Suprapubic skin (tissue), 4 donors: ENCODE measurements around the gene FSIP2. TPM values are rescaled to one million over a fixed set of nuclear protein-coding genes. Genes with fewer than 3 reads are reported as not detected.

ENCODE experiments used
- DNase-seq, 2 donors: peaks; one replicate each; pipeline ENCODE4 v3.0.0-alpha.2; 2019; ENCODE audit warnings: low spot score in 2 of 2
- H3K27ac ChIP-seq: fragments of 200-600 bp; sonication (generic); one replicate; pipeline ENCODE4 v1.5.1; 2019
- H3K27me3 ChIP-seq: fragments of 200-600 bp; sonication (generic); one replicate; pipeline ENCODE4 v1.5.1; 2019
- H3K36me3 ChIP-seq: fragments of 200-600 bp; sonication (generic); one replicate; pipeline ENCODE4 v1.5.1; 2019
- H3K4me1 ChIP-seq: fragments of 200-600 bp; sonication (generic); one replicate; pipeline ENCODE4 v1.5.1; 2019
- H3K4me3 ChIP-seq: fragments of 200-600 bp; sonication (generic); one replicate; pipeline ENCODE4 v1.5.1; 2019; ENCODE audit warnings: mild to moderate bottlenecking
- H3K9me3 ChIP-seq: fragments of 200-600 bp; sonication (generic); one replicate; pipeline ENCODE4 v1.5.1; 2019
- EP300 ChIP-seq: sonication (generic); formaldehyde crosslinking; IDR thresholded peaks from one replicate; pipeline ENCODE4 v1.6.1; 2017; ENCODE audit warnings: antibody characterized with exemption
- POLR2A ChIP-seq, 2 donors: fragments of 450-650 bp; IDR thresholded peaks; one replicate each; pipeline ENCODE4 v1.6.1; 2017; ENCODE audit warnings: antibody characterized with exemption in 2 of 2, mild to moderate bottlenecking in 2 of 2, moderate library complexity in 2 of 2
- POLR2AphosphoS5 ChIP-seq, 3 donors: sonication (generic); formaldehyde crosslinking; IDR thresholded peaks; one replicate each; pipeline ENCODE4 v1.6.1; 2017; ENCODE audit warnings: antibody characterized with exemption in 3 of 3
- WGBS: methylation state at CpG from one replicate; pipeline ENCODE4 v1.1.5; 2018; 5-methylcytosine and 5-hydroxymethylcytosine counted together
- total RNA-seq, 4 donors: library from RNA; depleted of rRNA; stranded (reverse); fragments of >200 nt; gene quantifications; one replicate each; pipeline ENCODE4 v1.1.0, GENCODE V29; 2016
- TF ChIP-seq, protein P1 (sequence below), 2 donors: fragments of 200-600 bp in 1 of 2; fragments of 450-650 bp in 1 of 2; sonication (generic) in 1 of 2; IDR thresholded peaks; one replicate each; pipeline ENCODE4 v1.5.1; 2016 to 2019; ENCODE audit warnings: antibody characterized with exemption in 2 of 2, mild to moderate bottlenecking in 1 of 2, moderate library complexity in 1 of 2

Gene FSIP2
- total RNA-seq, 4 donors from 2014 or later = 0.83 to 10.1 (median 1.6) TPM

DNA sequence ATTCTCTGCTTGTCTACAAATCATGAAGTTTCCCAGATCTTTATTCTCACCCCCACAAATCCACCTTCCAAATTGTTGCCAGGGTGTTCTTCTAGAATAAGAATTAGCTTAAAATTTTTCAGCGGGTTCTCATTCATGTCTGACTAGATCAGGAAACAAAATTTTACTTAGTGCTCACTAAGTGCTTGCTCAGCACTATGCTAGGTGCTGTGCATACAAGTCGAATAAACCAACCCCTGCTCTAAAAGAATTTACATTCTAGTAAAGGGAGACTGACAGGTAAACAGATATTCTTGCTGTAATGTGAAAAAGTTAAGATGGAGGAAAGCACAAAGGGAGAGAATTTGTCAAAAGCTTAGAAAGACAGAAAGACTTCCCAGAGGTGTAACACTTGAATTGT lies 2.4 kb upstream of the FSIP2 start:
- H3K27ac ChIP-seq = no peak overlapping the region
- H3K36me3 ChIP-seq = no peaks in the 10 kb centered on the region
- H3K4me1 ChIP-seq = no peaks in the 10 kb centered on the region
- TF ChIP-seq EP300 (no peak), POLR2A (IDR thresholded peaks at IDR 0.05) (no peak), POLR2AphosphoS5 (IDR thresholded peaks at IDR 0.05) (no peak)
- TF ChIP-seq, protein P1, sequence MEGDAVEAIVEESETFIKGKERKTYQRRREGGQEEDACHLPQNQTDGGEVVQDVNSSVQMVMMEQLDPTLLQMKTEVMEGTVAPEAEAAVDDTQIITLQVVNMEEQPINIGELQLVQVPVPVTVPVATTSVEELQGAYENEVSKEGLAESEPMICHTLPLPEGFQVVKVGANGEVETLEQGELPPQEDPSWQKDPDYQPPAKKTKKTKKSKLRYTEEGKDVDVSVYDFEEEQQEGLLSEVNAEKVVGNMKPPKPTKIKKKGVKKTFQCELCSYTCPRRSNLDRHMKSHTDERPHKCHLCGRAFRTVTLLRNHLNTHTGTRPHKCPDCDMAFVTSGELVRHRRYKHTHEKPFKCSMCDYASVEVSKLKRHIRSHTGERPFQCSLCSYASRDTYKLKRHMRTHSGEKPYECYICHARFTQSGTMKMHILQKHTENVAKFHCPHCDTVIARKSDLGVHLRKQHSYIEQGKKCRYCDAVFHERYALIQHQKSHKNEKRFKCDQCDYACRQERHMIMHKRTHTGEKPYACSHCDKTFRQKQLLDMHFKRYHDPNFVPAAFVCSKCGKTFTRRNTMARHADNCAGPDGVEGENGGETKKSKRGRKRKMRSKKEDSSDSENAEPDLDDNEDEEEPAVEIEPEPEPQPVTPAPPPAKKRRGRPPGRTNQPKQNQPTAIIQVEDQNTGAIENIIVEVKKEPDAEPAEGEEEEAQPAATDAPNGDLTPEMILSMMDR (IDR thresholded peaks at IDR 0.05) = no peak
- WGBS = 76% methylated on average over 2 of the region's 2 CpGs
- H3K9me3 ChIP-seq = no peaks in the 10 kb centered on the region
- H3K4me3 ChIP-seq = no peak overlapping the region
- H3K27me3 ChIP-seq = no peaks in the 10 kb centered on the region
- DNase-seq = no peak

DNA sequence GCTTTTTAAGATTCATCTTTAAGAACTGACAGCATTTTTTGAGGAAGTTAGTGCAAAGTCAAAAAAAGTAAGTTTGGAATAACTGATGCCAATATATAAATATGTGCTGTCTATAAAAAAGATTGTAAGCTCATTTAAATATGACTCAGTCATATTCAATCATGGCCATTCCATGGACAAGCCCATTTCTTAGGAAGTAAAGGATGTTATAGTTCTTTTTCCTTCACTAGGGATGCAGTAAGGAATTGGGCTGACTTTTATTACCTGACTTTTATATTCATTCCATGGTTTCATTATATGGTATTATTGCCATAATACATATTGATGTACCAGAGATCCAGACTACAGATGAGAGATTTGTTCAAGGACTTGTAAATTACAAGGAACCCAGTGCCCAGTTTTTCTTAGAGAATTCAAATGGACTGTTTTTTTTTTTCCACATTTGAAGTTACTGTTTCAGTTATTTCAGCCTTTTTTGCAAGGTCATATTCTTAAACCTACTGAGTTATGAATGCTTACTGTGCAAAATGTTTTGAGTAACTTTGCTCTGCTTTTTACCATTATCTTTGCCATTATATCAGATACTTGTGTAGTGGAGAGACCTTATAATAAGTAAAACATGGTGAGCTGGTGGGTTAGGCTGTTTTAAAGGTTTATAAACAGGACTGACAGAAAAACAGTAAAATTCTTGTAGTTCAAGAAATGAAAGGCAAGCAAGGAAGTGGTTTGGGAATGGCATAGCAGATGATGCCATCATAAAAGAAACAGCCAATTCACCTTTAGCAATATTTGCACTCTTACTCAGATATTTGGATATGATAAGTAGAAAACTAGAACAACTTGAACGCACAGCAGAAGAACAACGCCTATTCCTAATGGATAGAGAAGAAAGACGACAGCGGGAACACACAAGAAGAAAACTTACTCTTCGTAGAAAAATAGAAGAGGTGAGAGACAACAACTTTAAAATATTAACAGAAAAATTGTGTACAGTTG lies 7.6 kb downstream of the FSIP2 start:
- Histone ChIP-seq H3K4me1 (no peaks in the 10 kb centered on the region), H3K27ac (no peak overlapping the region), H3K27me3 (no peaks in the 10 kb centered on the region), H3K4me3 (no peak overlapping the region), H3K9me3 (no peaks in the 10 kb centered on the region), H3K36me3 (no peaks in the 10 kb centered on the region)
- no peak for DNase-seq
- WGBS = 83% methylated on average over 5 of the region's 5 CpGs
- TF ChIP-seq EP300 = no peak
- TF ChIP-seq POLR2AphosphoS5 (IDR thresholded peaks at IDR 0.05) = no peak
- TF ChIP-seq, protein P1 (IDR thresholded peaks at IDR 0.05) = no peak
- no peak for TF ChIP-seq POLR2A (IDR thresholded peaks at IDR 0.05)

DNA sequence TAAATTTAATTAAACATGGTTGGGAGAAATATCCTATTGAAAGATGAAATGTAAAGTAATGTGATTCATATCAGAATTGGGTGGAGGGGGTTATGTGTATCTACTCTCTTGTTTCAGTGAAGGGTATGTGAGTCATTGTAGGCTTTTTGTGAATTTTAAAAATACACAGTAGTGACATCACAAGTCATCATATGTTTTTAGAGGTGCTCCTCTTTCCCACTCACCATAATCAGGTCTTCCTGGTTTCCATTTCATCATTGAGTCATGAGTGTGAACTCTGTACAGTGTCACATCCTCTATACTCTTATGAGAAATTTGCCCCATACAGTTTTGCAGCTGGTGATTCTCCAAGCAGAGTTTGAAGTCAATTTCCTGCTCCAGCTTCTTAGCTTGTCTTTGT lies 18.8 kb downstream of the FSIP2 start:
- TF ChIP-seq POLR2A (IDR thresholded peaks at IDR 0.05) (no peak), EP300 (no peak), POLR2AphosphoS5 (IDR thresholded peaks at IDR 0.05) (no peak)
- TF ChIP-seq, protein P1 (IDR thresholded peaks at IDR 0.05) = no peak
- H3K4me3 ChIP-seq = no peak overlapping the region
- no peaks in the 10 kb centered on the region for H3K27me3 ChIP-seq
- no peak overlapping the region for H3K27ac ChIP-seq
- H3K4me1 ChIP-seq = no peaks in the 10 kb centered on the region
- no peak for DNase-seq
- no peaks in the 10 kb centered on the region for H3K9me3 ChIP-seq
- H3K36me3 ChIP-seq = no peaks in the 10 kb centered on the region

DNA sequence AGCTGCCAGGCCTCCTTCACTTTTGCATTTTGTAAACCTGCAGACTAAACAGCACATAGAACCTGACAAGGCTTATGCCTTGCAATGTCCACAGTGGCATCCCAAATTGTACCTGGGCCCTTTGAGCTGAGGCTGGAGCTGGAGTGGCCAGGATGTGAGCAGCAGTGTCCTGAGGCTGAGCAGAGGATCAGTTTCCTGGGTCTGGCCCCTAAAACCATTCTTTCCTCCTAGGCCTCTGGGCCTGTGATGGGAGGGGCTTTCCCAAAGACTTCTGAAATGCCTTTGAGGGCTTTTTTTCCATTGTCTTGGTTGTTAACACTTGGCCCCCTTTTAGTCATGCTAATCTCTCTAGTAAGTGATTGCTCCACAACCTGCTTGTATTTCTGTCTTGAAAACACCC lies 32.8 kb downstream of the FSIP2 start:
- Histone ChIP-seq H3K4me1 (no peaks in the 10 kb centered on the region), H3K9me3 (peaks cover 24% of the 10 kb centered on the region), H3K27me3 (no peaks in the 10 kb centered on the region), H3K4me3 (no peak overlapping the region), H3K27ac (no peak overlapping the region), H3K36me3 (no peaks in the 10 kb centered on the region)
- no peak for DNase-seq
- TF ChIP-seq POLR2AphosphoS5 (IDR thresholded peaks at IDR 0.05) = no peak
- no peak for TF ChIP-seq POLR2A (IDR thresholded peaks at IDR 0.05)
- TF ChIP-seq EP300 = no peak
- TF ChIP-seq, protein P1 (IDR thresholded peaks at IDR 0.05) = no peak

DNA sequence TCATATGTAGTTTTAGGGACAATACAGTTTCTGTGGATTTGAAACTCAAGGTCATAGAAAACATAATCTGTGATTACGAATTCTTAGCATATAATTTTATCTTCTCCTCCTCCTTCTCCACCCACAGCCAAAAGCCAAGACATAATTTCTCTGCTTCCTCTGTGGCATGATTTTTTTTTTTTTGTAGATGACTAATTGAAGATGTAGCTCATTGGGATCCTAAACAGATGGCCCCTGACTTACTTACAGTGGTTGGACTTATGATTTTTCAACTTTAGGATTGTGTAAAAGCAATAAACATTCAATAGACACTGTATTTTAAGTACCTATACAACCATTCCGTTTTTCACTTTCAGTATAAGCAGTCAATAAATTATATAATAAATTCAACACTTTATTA lies 42.3 kb downstream of the FSIP2 start:
- TF ChIP-seq, protein P1 (IDR thresholded peaks at IDR 0.05) = no peak
- TF ChIP-seq EP300 = no peak
- no peak overlapping the region for H3K27ac ChIP-seq
- no peaks in the 10 kb centered on the region for H3K27me3 ChIP-seq
- DNase-seq = no peak
- 78% methylated on average over 2 of the region's 2 CpGs for WGBS
- H3K4me3 ChIP-seq = no peak overlapping the region
- H3K36me3 ChIP-seq = no peaks in the 10 kb centered on the region
- H3K9me3 ChIP-seq = peaks cover 4% of the 10 kb centered on the region
- H3K4me1 ChIP-seq = no peaks in the 10 kb centered on the region
